H9 (cell line): ENCODE measurements around the gene SLCO3A1. TPM values are rescaled to one million over a fixed set of nuclear protein-coding genes. Genes with fewer than 3 reads are reported as not detected.

Experiments
- DNase-seq: peaks from one replicate; pipeline ENCODE4 v3.0.0-alpha.2; 2017
- H2AFZ ChIP-seq: one replicate; pipeline ENCODE4 v1.6.1; 2013; ENCODE audit warnings: mild to moderate bottlenecking, low read length, control low read depth, moderate library complexity
- H2AK5ac ChIP-seq: 2 replicates; pipeline ENCODE4 v1.6.1; 2013; ENCODE audit warnings: low read length, control low read depth, mixed read lengths; ENCODE audit not compliant: insufficient read length
- H2BK120ac ChIP-seq: one replicate; pipeline ENCODE4 v1.6.1; 2013; ENCODE audit warnings: low read depth, mild to moderate bottlenecking, low read length, control low read depth, inconsistent platforms; ENCODE audit not compliant: poor library complexity, severe bottlenecking
- H2BK12ac ChIP-seq: 2 replicates; pipeline ENCODE4 v1.6.1; 2013; ENCODE audit warnings: low read length, control low read depth, mixed read lengths, low read depth; ENCODE audit not compliant: insufficient read length
- H2BK15ac ChIP-seq: 2 replicates; pipeline ENCODE4 v1.6.1; 2013; ENCODE audit warnings: low read depth, low read length, control low read depth
- H2BK20ac ChIP-seq: one replicate; pipeline ENCODE4 v1.6.1; 2013; ENCODE audit warnings: low read depth, mild to moderate bottlenecking, low read length, control low read depth, inconsistent platforms; ENCODE audit not compliant: poor library complexity, severe bottlenecking
- H2BK5ac ChIP-seq: 2 replicates; pipeline ENCODE4 v1.6.1; 2013; ENCODE audit warnings: low read length, control low read depth, mixed read lengths; ENCODE audit not compliant: insufficient read length
- H3K14ac ChIP-seq: 2 replicates; pipeline ENCODE4 v1.6.1; 2013; ENCODE audit warnings: low read length, control low read depth; ENCODE audit not compliant: insufficient read depth
- H3K18ac ChIP-seq: 2 replicates; pipeline ENCODE4 v1.6.1; 2013; ENCODE audit warnings: low read depth, mild to moderate bottlenecking, mixed read lengths, low read length, control low read depth; ENCODE audit not compliant: insufficient read length
- H3K23ac ChIP-seq: 2 replicates; pipeline ENCODE4 v1.6.1; 2013; ENCODE audit warnings: low read length, control low read depth, mixed read lengths, low read depth; ENCODE audit not compliant: insufficient read length
- H3K23me2 ChIP-seq: 2 replicates; pipeline ENCODE4 v1.6.1; 2013; ENCODE audit warnings: low read depth, mild to moderate bottlenecking, mixed read lengths, low read length, control low read depth; ENCODE audit not compliant: insufficient read length, poor library complexity, severe bottlenecking
- H3K27ac ChIP-seq: 2 replicates; pipeline ENCODE4 v1.5.1; 2013; ENCODE audit warnings: low read length, control low read depth, mixed read lengths, low read depth; ENCODE audit not compliant: insufficient read length
- H3K27me3 ChIP-seq: 2 replicates; pipeline ENCODE4 v1.6.1; 2013; ENCODE audit warnings: low read length, control low read depth, inconsistent platforms; ENCODE audit not compliant: insufficient read depth
- H3K4ac ChIP-seq: 2 replicates; pipeline ENCODE4 v1.6.1; 2013; ENCODE audit warnings: low read depth, mild to moderate bottlenecking, control low read depth, inconsistent platforms, low read length, moderate library complexity
- H3K4me1 ChIP-seq: 2 replicates; pipeline ENCODE4 v1.6.1; 2013; ENCODE audit warnings: low read length, control low read depth, inconsistent platforms; ENCODE audit not compliant: insufficient read depth
- H3K4me2 ChIP-seq: 2 replicates; pipeline ENCODE4 v1.6.1; 2013; ENCODE audit warnings: low read length, control low read depth, mixed read lengths; ENCODE audit not compliant: insufficient read length, insufficient read depth
- H3K56ac ChIP-seq: 2 replicates; pipeline ENCODE4 v1.6.1; 2013; ENCODE audit warnings: low read depth, mild to moderate bottlenecking, mixed read lengths, low read length, control low read depth; ENCODE audit not compliant: insufficient read length
- H3K79me1 ChIP-seq: 2 replicates; pipeline ENCODE4 v1.6.1; 2013; ENCODE audit warnings: low read depth, mild to moderate bottlenecking, moderate library complexity, low read length, control low read depth, inconsistent platforms; ENCODE audit not compliant: insufficient read depth, poor library complexity, severe bottlenecking
- H3K79me2 ChIP-seq: 2 replicates; pipeline ENCODE4 v1.6.1; 2013; ENCODE audit warnings: low read length, control low read depth, inconsistent platforms; ENCODE audit not compliant: insufficient read depth
- H3K9ac ChIP-seq: 2 replicates; pipeline ENCODE4 v1.6.1; 2013; ENCODE audit warnings: low read length, control low read depth, mixed read lengths; ENCODE audit not compliant: insufficient read length; ENCODE audit errors: extremely low read depth
- H3K9me3 ChIP-seq: one replicate; pipeline ENCODE4 v1.6.1; 2013; ENCODE audit warnings: low read depth, low read length, inconsistent platforms; ENCODE audit not compliant: control insufficient read depth
- H3T11ph ChIP-seq: one replicate; pipeline ENCODE4 v1.6.1; 2013; ENCODE audit warnings: mild to moderate bottlenecking, low read length, control low read depth, inconsistent platforms
- H4K20me1 ChIP-seq: one replicate; pipeline ENCODE4 v1.6.1; 2013; ENCODE audit not compliant: control insufficient read depth, insufficient read length, insufficient read depth
- H4K5ac ChIP-seq: 2 replicates; pipeline ENCODE4 v1.6.1; 2013; ENCODE audit warnings: low read depth, mild to moderate bottlenecking, mixed read lengths, low read length, control low read depth; ENCODE audit not compliant: insufficient read length
- H4K8ac ChIP-seq: replicated peaks from 2 replicates; pipeline ENCODE4 v1.6.1; 2013; ENCODE audit warnings: low read length, control low read depth, mixed read lengths, low read depth; ENCODE audit not compliant: insufficient read length
- H4K91ac ChIP-seq: 2 replicates; pipeline ENCODE4 v1.6.1; 2013; ENCODE audit warnings: low read depth, mild to moderate bottlenecking, moderate library complexity, mixed read lengths, low read length, control low read depth; ENCODE audit not compliant: insufficient read length
- H3K27ac Mint-ChIP-seq, 3 experiments: 2 replicates in 2 of 3; 3 replicates in 1 of 3; pipeline ENCODE4 v1.8.0; 2020 to 2021; ENCODE audit warnings: mixed read lengths in 3 of 3, mild to moderate bottlenecking in 1 of 3, moderate library complexity in 1 of 3
- H3K27me3 Mint-ChIP-seq: 2 replicates; pipeline ENCODE4 v1.8.0; 2021; ENCODE audit warnings: low read depth, mild to moderate bottlenecking, moderate library complexity, mixed read lengths
- H3K36me3 Mint-ChIP-seq, 3 experiments: 2 replicates in 2 of 3; 3 replicates in 1 of 3; pipeline ENCODE4 v1.8.0; 2020 to 2021; ENCODE audit warnings: low read depth in 3 of 3, mixed read lengths in 3 of 3; ENCODE audit not compliant: insufficient read depth in 1 of 3
- H3K4me1 Mint-ChIP-seq, 2 experiments: 2 replicates each; pipeline ENCODE4 v1.8.0; 2020; ENCODE audit warnings: mixed read lengths in 2 of 2
- H3K4me3 Mint-ChIP-seq, 2 experiments: 2 replicates in 1 of 2; 3 replicates in 1 of 2; pipeline ENCODE4 v1.8.0; 2020 to 2021; ENCODE audit warnings: mild to moderate bottlenecking in 2 of 2, mixed read lengths in 2 of 2, moderate library complexity in 1 of 2
- H3K9me3 Mint-ChIP-seq, 2 experiments: 2 replicates in 1 of 2; 3 replicates in 1 of 2; pipeline ENCODE4 v1.8.0; 2020; ENCODE audit warnings: mild to moderate bottlenecking in 2 of 2, mixed read lengths in 2 of 2, moderate library complexity in 1 of 2
- CTCF ChIP-seq: fragments of 200-600 bp; sonication (generic); conservative IDR thresholded peaks from 3 replicates; pipeline ENCODE4 v1.8.0; 2021; ENCODE audit warnings: antibody characterized with exemption, mild to moderate bottlenecking
- WGBS: extraction: QIAGEN DNeasy Blood & Tissue Kit; methylation state at CpG from one replicate; pipeline ENCODE4 v1.1.7; 2013; ENCODE audit warnings: missing lambda C conversion rate, low lambda C conversion rate, mixed read lengths; ENCODE audit not compliant: insufficient read length; ENCODE audit errors: extremely low coverage; 5-methylcytosine and 5-hydroxymethylcytosine counted together
- total RNA-seq: library from RNA; stranded (reverse); gene quantifications from 2 replicates; pipeline ENCODE4 v1.2.1, GENCODE V29; 2021

The SLCO3A1 gene
- total RNA-seq, 1 experiment from 2014 or later, result 9.4 TPM

GRCh38 chr15:91909574-91909973 lies 56.1 kb downstream of the SLCO3A1 start:
- H2BK5ac ChIP-seq, result no peak overlapping the region
- no peaks in the 10 kb centered on the region for H3K23me2 ChIP-seq
- DNase-seq, result peak; percentile 72
- TF ChIP-seq CTCF, result no peak
- no peak overlapping the region; the same call in 1 of the 2 replicates for H3K14ac ChIP-seq
- no peak overlapping the region for H2AFZ ChIP-seq
- Mint-ChIP-seq H3K4me1 (peaks cover 9 to 12% of the 10 kb centered on the region in 2 experiments), H3K4me3 (no peak overlapping the region), H3K36me3 (no peaks in the 10 kb centered on the region), H3K27ac (peak overlapping the region; percentile 14 to 79 (median 54); a peak in 4 of 7 replicates), H3K27me3 (no peaks in the 10 kb centered on the region), H3K9me3 (no peaks in the 10 kb centered on the region)
- no peaks in the 10 kb centered on the region for H4K20me1 ChIP-seq
- H3K4me1 ChIP-seq, result no peaks in the 10 kb centered on the region
- no peak overlapping the region for H3T11ph ChIP-seq
- H4K5ac ChIP-seq, result no peak overlapping the region
- no peak overlapping the region for H3K4ac ChIP-seq
- H3K56ac ChIP-seq, result no peak overlapping the region
- no peak overlapping the region for H3K18ac ChIP-seq
- H2BK12ac ChIP-seq, result no peak overlapping the region
- no peak overlapping the region for H4K8ac ChIP-seq
- H3K79me1 ChIP-seq, result no peaks in the 10 kb centered on the region
- H2BK20ac ChIP-seq, result no peak overlapping the region
- no peak overlapping the region for H3K9ac ChIP-seq
- H2BK15ac ChIP-seq, result no peak overlapping the region
- no peaks in the 10 kb centered on the region for H3K27me3 ChIP-seq
- H2AK5ac ChIP-seq, result no peak overlapping the region
- no peak overlapping the region for H3K4me2 ChIP-seq
- no peaks in the 10 kb centered on the region for H3K9me3 ChIP-seq
- WGBS, result no CpG with 5 or more reads among the region's 7 CpGs
- H3K23ac ChIP-seq, result no peak overlapping the region
- no peak overlapping the region for H3K27ac ChIP-seq
- H4K91ac ChIP-seq, result no peak overlapping the region
- H3K79me2 ChIP-seq, result no peaks in the 10 kb centered on the region
- no peak overlapping the region for H2BK120ac ChIP-seq
